H9 (cell line): Measurements from ENCODE around the gene GSE1. TPM values are rescaled to one million over a fixed set of nuclear protein-coding genes. Genes with fewer than 3 reads are reported as not detected.

Source experiments
- DNase-seq: peaks from one replicate; pipeline ENCODE4 v3.0.0-alpha.2; 2017
- H2AFZ ChIP-seq: one replicate; pipeline ENCODE4 v1.6.1; 2013; ENCODE audit warnings: mild to moderate bottlenecking, low read length, control low read depth, moderate library complexity
- H2AK5ac ChIP-seq: 2 replicates; pipeline ENCODE4 v1.6.1; 2013; ENCODE audit warnings: low read length, control low read depth, mixed read lengths; ENCODE audit not compliant: insufficient read length
- H2BK120ac ChIP-seq: one replicate; pipeline ENCODE4 v1.6.1; 2013; ENCODE audit warnings: low read depth, mild to moderate bottlenecking, low read length, control low read depth, inconsistent platforms; ENCODE audit not compliant: poor library complexity, severe bottlenecking
- H2BK12ac ChIP-seq: 2 replicates; pipeline ENCODE4 v1.6.1; 2013; ENCODE audit warnings: low read length, control low read depth, mixed read lengths, low read depth; ENCODE audit not compliant: insufficient read length
- H2BK15ac ChIP-seq: 2 replicates; pipeline ENCODE4 v1.6.1; 2013; ENCODE audit warnings: low read depth, low read length, control low read depth
- H2BK20ac ChIP-seq: one replicate; pipeline ENCODE4 v1.6.1; 2013; ENCODE audit warnings: low read depth, mild to moderate bottlenecking, low read length, control low read depth, inconsistent platforms; ENCODE audit not compliant: poor library complexity, severe bottlenecking
- H2BK5ac ChIP-seq: 2 replicates; pipeline ENCODE4 v1.6.1; 2013; ENCODE audit warnings: low read length, control low read depth, mixed read lengths; ENCODE audit not compliant: insufficient read length
- H3K14ac ChIP-seq: 2 replicates; pipeline ENCODE4 v1.6.1; 2013; ENCODE audit warnings: low read length, control low read depth; ENCODE audit not compliant: insufficient read depth
- H3K18ac ChIP-seq: 2 replicates; pipeline ENCODE4 v1.6.1; 2013; ENCODE audit warnings: low read depth, mild to moderate bottlenecking, mixed read lengths, low read length, control low read depth; ENCODE audit not compliant: insufficient read length
- H3K23ac ChIP-seq: 2 replicates; pipeline ENCODE4 v1.6.1; 2013; ENCODE audit warnings: low read length, control low read depth, mixed read lengths, low read depth; ENCODE audit not compliant: insufficient read length
- H3K23me2 ChIP-seq: 2 replicates; pipeline ENCODE4 v1.6.1; 2013; ENCODE audit warnings: low read depth, mild to moderate bottlenecking, mixed read lengths, low read length, control low read depth; ENCODE audit not compliant: insufficient read length, poor library complexity, severe bottlenecking
- H3K27ac ChIP-seq: 2 replicates; pipeline ENCODE4 v1.5.1; 2013; ENCODE audit warnings: low read length, control low read depth, mixed read lengths, low read depth; ENCODE audit not compliant: insufficient read length
- H3K27me3 ChIP-seq: 2 replicates; pipeline ENCODE4 v1.6.1; 2013; ENCODE audit warnings: low read length, control low read depth, inconsistent platforms; ENCODE audit not compliant: insufficient read depth
- H3K4ac ChIP-seq: 2 replicates; pipeline ENCODE4 v1.6.1; 2013; ENCODE audit warnings: low read depth, mild to moderate bottlenecking, control low read depth, inconsistent platforms, low read length, moderate library complexity
- H3K4me1 ChIP-seq: 2 replicates; pipeline ENCODE4 v1.6.1; 2013; ENCODE audit warnings: low read length, control low read depth, inconsistent platforms; ENCODE audit not compliant: insufficient read depth
- H3K4me2 ChIP-seq: 2 replicates; pipeline ENCODE4 v1.6.1; 2013; ENCODE audit warnings: low read length, control low read depth, mixed read lengths; ENCODE audit not compliant: insufficient read length, insufficient read depth
- H3K56ac ChIP-seq: 2 replicates; pipeline ENCODE4 v1.6.1; 2013; ENCODE audit warnings: low read depth, mild to moderate bottlenecking, mixed read lengths, low read length, control low read depth; ENCODE audit not compliant: insufficient read length
- H3K79me1 ChIP-seq: 2 replicates; pipeline ENCODE4 v1.6.1; 2013; ENCODE audit warnings: low read depth, mild to moderate bottlenecking, moderate library complexity, low read length, control low read depth, inconsistent platforms; ENCODE audit not compliant: insufficient read depth, poor library complexity, severe bottlenecking
- H3K79me2 ChIP-seq: 2 replicates; pipeline ENCODE4 v1.6.1; 2013; ENCODE audit warnings: low read length, control low read depth, inconsistent platforms; ENCODE audit not compliant: insufficient read depth
- H3K9ac ChIP-seq: 2 replicates; pipeline ENCODE4 v1.6.1; 2013; ENCODE audit warnings: low read length, control low read depth, mixed read lengths; ENCODE audit not compliant: insufficient read length; ENCODE audit errors: extremely low read depth
- H3K9me3 ChIP-seq: one replicate; pipeline ENCODE4 v1.6.1; 2013; ENCODE audit warnings: low read depth, low read length, inconsistent platforms; ENCODE audit not compliant: control insufficient read depth
- H3T11ph ChIP-seq: one replicate; pipeline ENCODE4 v1.6.1; 2013; ENCODE audit warnings: mild to moderate bottlenecking, low read length, control low read depth, inconsistent platforms
- H4K20me1 ChIP-seq: one replicate; pipeline ENCODE4 v1.6.1; 2013; ENCODE audit not compliant: control insufficient read depth, insufficient read length, insufficient read depth
- H4K5ac ChIP-seq: 2 replicates; pipeline ENCODE4 v1.6.1; 2013; ENCODE audit warnings: low read depth, mild to moderate bottlenecking, mixed read lengths, low read length, control low read depth; ENCODE audit not compliant: insufficient read length
- H4K8ac ChIP-seq: replicated peaks from 2 replicates; pipeline ENCODE4 v1.6.1; 2013; ENCODE audit warnings: low read length, control low read depth, mixed read lengths, low read depth; ENCODE audit not compliant: insufficient read length
- H4K91ac ChIP-seq: 2 replicates; pipeline ENCODE4 v1.6.1; 2013; ENCODE audit warnings: low read depth, mild to moderate bottlenecking, moderate library complexity, mixed read lengths, low read length, control low read depth; ENCODE audit not compliant: insufficient read length
- H3K27ac Mint-ChIP-seq, 3 experiments: 2 replicates in 2 of 3; 3 replicates in 1 of 3; pipeline ENCODE4 v1.8.0; 2020 to 2021; ENCODE audit warnings: mixed read lengths in 3 of 3, mild to moderate bottlenecking in 1 of 3, moderate library complexity in 1 of 3
- H3K27me3 Mint-ChIP-seq: 2 replicates; pipeline ENCODE4 v1.8.0; 2021; ENCODE audit warnings: low read depth, mild to moderate bottlenecking, moderate library complexity, mixed read lengths
- H3K36me3 Mint-ChIP-seq, 3 experiments: 2 replicates in 2 of 3; 3 replicates in 1 of 3; pipeline ENCODE4 v1.8.0; 2020 to 2021; ENCODE audit warnings: low read depth in 3 of 3, mixed read lengths in 3 of 3; ENCODE audit not compliant: insufficient read depth in 1 of 3
- H3K4me1 Mint-ChIP-seq, 2 experiments: 2 replicates each; pipeline ENCODE4 v1.8.0; 2020; ENCODE audit warnings: mixed read lengths in 2 of 2
- H3K4me3 Mint-ChIP-seq, 2 experiments: 2 replicates in 1 of 2; 3 replicates in 1 of 2; pipeline ENCODE4 v1.8.0; 2020 to 2021; ENCODE audit warnings: mild to moderate bottlenecking in 2 of 2, mixed read lengths in 2 of 2, moderate library complexity in 1 of 2
- H3K9me3 Mint-ChIP-seq, 2 experiments: 2 replicates in 1 of 2; 3 replicates in 1 of 2; pipeline ENCODE4 v1.8.0; 2020; ENCODE audit warnings: mild to moderate bottlenecking in 2 of 2, mixed read lengths in 2 of 2, moderate library complexity in 1 of 2
- CTCF ChIP-seq: fragments of 200-600 bp; sonication (generic); conservative IDR thresholded peaks from 3 replicates; pipeline ENCODE4 v1.8.0; 2021; ENCODE audit warnings: antibody characterized with exemption, mild to moderate bottlenecking
- WGBS: extraction: QIAGEN DNeasy Blood & Tissue Kit; methylation state at CpG from one replicate; pipeline ENCODE4 v1.1.7; 2013; ENCODE audit warnings: missing lambda C conversion rate, low lambda C conversion rate, mixed read lengths; ENCODE audit not compliant: insufficient read length; ENCODE audit errors: extremely low coverage; 5-methylcytosine and 5-hydroxymethylcytosine counted together
- total RNA-seq: library from RNA; stranded (reverse); gene quantifications from 2 replicates; pipeline ENCODE4 v1.2.1, GENCODE V29; 2021

The GSE1 gene
- total RNA-seq, 1 experiment from 2014 or later = 125 TPM

DNA sequence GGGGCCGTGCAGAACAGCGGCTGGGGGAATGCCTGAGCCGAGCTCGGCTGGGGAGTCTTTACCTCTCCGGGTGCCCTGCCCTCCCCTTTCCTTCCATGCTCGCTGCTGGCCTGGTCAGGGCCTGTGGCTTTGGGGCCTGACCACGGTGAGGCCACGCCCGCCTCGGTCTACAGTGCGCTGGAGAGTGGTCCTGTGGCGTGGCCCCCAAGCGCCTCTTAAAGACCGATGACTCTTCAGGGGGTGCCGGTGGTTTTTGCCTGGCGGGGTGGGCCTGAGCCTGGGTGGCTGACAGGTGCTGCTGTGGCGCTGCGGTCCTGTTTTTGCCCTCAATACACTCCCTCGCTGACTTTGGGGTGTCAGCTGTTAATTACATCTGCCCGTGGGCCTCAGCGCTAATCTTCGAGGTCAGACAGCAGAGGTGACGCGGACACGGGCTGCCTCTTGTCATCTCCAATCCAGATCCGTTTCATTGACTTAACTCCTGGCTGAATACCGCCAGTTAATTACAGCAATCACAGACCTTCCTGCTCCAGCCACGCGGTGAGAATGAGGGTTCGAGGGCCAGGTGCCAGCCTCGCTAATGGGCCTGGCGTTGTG is 29.7 kb downstream of the GSE1 start:
- Histone ChIP-seq H2AFZ (no peak overlapping the region), H2BK120ac (no peak overlapping the region), H4K8ac (no peak overlapping the region), H4K20me1 (no peaks in the 10 kb centered on the region), H4K5ac (no peak overlapping the region), H3T11ph (no peak overlapping the region), H3K9ac (no peak overlapping the region), H3K56ac (no peak overlapping the region), H3K23ac (no peak overlapping the region), H3K23me2 (no peaks in the 10 kb centered on the region), H3K27ac (no peak overlapping the region), H2BK5ac (no peak overlapping the region), H3K14ac (no peak overlapping the region; the same call in 1 of the 2 replicates), H4K91ac (no peak overlapping the region), H2AK5ac (no peak overlapping the region), H3K4ac (no peak overlapping the region), H3K79me1 (peaks cover 9% of the 10 kb centered on the region), H2BK20ac (no peak overlapping the region), H3K27me3 (no peaks in the 10 kb centered on the region), H2BK15ac (no peak overlapping the region), H3K4me1 (no peaks in the 10 kb centered on the region), H3K18ac (no peak overlapping the region), H3K4me2 (no peak overlapping the region), H3K79me2 (peaks cover 5% of the 10 kb centered on the region; the same call in 1 of the 2 replicates), H2BK12ac (no peak overlapping the region), H3K9me3 (no peaks in the 10 kb centered on the region)
- no peak for TF ChIP-seq CTCF
- WGBS = no CpG with 5 or more reads among the region's 32 CpGs
- no peak for DNase-seq
- H3K9me3 Mint-ChIP-seq = no peaks in the 10 kb centered on the region
- H3K36me3 Mint-ChIP-seq = peaks cover 2 to 36% (median 24%) of the 10 kb centered on the region in 3 experiments; a peak in 6 of 7 replicates
- no peak overlapping the region for H3K4me3 Mint-ChIP-seq
- H3K4me1 Mint-ChIP-seq = peaks cover 4 to 10% of the 10 kb centered on the region in 2 experiments; a peak in 3 of 4 replicates
- peak overlapping the region in 1 of 3 experiments; percentile 66; a peak in 1 of 7 replicates for H3K27ac Mint-ChIP-seq
- no peaks in the 10 kb centered on the region for H3K27me3 Mint-ChIP-seq
